Coronary artery (tissue), 2 donors: ENCODE measurements around the gene PAX5.
A peak's percentile ranks its signal among the peaks of the same experiment; 100 is the strongest.
"Not testable (repeated sequence)": the region's sequence is repeated elsewhere in the genome, so short reads cannot be mapped to it uniquely, and the experiment has no call there.

Source experiments
- DNase-seq: peaks from one replicate; pipeline ENCODE4 v3.0.0-alpha.2; 2017; ENCODE audit warnings: low spot score
- H3K27ac ChIP-seq, 2 donors: fragments of 200-600 bp; sonication (generic); one replicate each; pipeline ENCODE4 v1.5.1; 2016 to 2019
- H3K4me3 ChIP-seq: fragments of 200-600 bp; sonication (generic); 2 replicates; pipeline ENCODE4 v1.5.1; 2016; ENCODE audit warnings: mild to moderate bottlenecking, moderate library complexity
- CTCF ChIP-seq: fragments of 200-600 bp; sonication (generic); IDR thresholded peaks from one replicate; pipeline ENCODE4 v1.5.1; 2019; ENCODE audit warnings: antibody characterized with exemption

The PAX5 gene

GRCh38 chr9:37033682-37034304 lies at the start of gene PAX5:
Gene PAX5 (minus strand): TSS chr9:37034268. CDS start chr9:37034031, 237 bp downstream.
- H3K27ac ChIP-seq: no peak within 1 kb of the TSS
- TF ChIP-seq CTCF: no peak
- DNase-seq: no peak
- peak within 1 kb of the TSS; percentile 52 for H3K4me3 ChIP-seq

GRCh38 chr9:37083654-37084053 lies 49.6 kb upstream of the PAX5 start:
- no peak for TF ChIP-seq CTCF
- no peak overlapping the region for H3K27ac ChIP-seq
- no peak overlapping the region for H3K4me3 ChIP-seq
- DNase-seq: no peak

GRCh38 chr9:37082214-37082765 lies 48.2 kb upstream of the PAX5 start:
- TF ChIP-seq CTCF: no peak
- DNase-seq: no peak
- Histone ChIP-seq H3K27ac (no peak overlapping the region), H3K4me3 (no peak overlapping the region)

- not testable (repeated sequence) for H3K27ac ChIP-seq, H3K4me3 ChIP-seq, DNase-seq
These were observed 47.4 kb upstream of the PAX5 start for GRCh38 chr9:37081507-37081906.

- not testable (repeated sequence) for DNase-seq
- H3K27ac ChIP-seq: peak overlapping the region; percentile 89 to 94
- H3K4me3 ChIP-seq: peak overlapping the region; percentile 90
These were observed 46.1 kb upstream of the PAX5 start for GRCh38 chr9:37080165-37080628.

- Histone ChIP-seq H3K4me3 (peak overlapping the region; percentile 90), H3K27ac (peak overlapping the region; percentile 89 to 94)
- no peak for TF ChIP-seq CTCF
- peak; percentile 93 for DNase-seq
These were observed 45.5 kb upstream of the PAX5 start for GRCh38 chr9:37079370-37080164.

GRCh38 chr9:37074790-37075189 lies 40.7 kb upstream of the PAX5 start:
- not testable (repeated sequence) for H3K4me3 ChIP-seq, DNase-seq, H3K27ac ChIP-seq

GRCh38 chr9:37066139-37066725 lies 32.2 kb upstream of the PAX5 start:
- DNase-seq: no peak
- Histone ChIP-seq H3K4me3 (no peak overlapping the region), H3K27ac (no peak overlapping the region)
- no peak for TF ChIP-seq CTCF
